ENCODE measurements around the gene FCN3.

FCN3 gene

DNA sequence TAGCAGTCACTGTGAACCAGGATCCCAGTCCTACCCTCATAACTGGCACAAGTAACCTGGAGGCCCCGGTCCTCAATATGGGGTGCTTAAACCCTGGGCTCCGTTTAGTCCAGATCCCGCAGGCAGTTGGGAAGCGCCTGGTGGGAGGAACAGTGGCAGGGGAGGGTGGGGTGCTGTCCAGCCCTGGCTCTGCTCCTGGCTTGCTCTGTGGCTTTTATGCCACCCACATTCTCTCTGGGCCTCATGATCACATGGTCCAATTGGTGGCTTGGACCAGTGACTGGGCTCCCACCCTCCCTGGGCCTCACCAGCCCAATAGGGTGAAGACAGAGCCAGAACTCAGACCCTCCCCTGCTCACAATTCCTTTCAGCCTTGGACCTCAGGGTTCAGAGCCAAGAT is 5.6 kb upstream of the FCN3 start:
- no peak for DNase-seq (ENCODE audit: low spot score)

DNA sequence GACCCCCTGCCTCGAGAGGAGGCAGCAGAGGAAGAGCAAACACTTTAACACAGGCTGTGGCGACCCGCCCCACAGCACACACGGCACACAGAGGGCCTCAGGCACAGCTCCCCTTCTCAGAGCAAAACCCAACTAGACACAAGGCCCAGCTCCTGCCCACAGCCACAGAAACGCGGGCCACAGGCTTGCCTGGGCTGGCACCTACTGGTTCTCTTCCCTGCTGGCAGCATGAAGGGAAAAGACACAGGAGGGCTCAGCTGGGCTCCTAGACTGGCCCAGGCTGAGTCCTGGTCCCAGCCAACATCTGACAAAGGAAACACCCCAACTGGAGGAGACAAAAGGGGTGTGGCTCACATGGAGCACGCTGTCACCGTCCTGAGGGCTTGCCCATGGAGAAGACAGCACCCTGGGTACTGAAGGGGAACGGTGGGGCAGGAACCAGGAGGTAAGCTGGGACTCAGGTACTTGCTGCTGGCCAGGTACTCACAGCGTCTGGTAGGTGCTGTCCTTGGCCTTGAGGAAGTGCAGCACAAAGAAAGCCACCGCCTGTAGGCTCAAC is 5.0 kb upstream of the FCN3 start:
- DNase-seq (ENCODE audit: low spot score), result no peak

DNA sequence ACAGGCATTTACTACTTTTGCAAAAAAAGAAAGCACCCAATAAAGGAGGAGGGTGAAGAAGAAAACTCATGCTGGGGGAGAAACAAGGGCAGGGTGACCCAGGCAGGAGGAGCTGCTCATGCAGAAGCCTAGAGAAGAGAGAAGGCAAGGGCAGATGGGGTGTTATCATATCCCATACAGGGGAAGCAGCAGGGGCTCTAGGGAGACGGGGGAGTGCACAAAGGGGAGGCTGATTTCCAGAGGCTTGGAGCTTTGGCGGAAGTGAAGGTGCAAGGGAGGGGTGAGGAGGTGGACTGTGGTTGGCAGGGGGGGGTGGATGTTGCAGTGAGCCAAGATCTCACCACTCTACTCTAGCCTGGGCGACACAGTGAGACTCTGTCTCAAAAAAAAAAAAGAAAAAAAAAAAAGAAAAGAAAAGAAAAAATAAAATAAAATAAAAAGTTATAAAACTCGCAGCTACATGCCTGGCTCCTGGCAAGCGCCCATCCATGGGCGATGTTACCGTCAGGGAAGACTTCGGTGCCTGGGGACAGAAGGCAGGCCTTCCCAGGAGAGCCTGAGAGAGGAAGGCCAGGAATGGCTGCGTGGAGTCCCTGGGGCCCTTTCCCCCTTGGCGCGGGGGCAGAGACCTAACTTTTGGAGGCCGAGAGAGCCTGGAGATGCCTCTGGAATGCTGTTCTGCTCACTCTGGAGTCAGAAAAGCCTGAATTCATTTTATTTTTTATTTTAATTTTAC is 3.3 kb upstream of the FCN3 start:
- no peak for DNase-seq (ENCODE audit: low spot score)

DNA sequence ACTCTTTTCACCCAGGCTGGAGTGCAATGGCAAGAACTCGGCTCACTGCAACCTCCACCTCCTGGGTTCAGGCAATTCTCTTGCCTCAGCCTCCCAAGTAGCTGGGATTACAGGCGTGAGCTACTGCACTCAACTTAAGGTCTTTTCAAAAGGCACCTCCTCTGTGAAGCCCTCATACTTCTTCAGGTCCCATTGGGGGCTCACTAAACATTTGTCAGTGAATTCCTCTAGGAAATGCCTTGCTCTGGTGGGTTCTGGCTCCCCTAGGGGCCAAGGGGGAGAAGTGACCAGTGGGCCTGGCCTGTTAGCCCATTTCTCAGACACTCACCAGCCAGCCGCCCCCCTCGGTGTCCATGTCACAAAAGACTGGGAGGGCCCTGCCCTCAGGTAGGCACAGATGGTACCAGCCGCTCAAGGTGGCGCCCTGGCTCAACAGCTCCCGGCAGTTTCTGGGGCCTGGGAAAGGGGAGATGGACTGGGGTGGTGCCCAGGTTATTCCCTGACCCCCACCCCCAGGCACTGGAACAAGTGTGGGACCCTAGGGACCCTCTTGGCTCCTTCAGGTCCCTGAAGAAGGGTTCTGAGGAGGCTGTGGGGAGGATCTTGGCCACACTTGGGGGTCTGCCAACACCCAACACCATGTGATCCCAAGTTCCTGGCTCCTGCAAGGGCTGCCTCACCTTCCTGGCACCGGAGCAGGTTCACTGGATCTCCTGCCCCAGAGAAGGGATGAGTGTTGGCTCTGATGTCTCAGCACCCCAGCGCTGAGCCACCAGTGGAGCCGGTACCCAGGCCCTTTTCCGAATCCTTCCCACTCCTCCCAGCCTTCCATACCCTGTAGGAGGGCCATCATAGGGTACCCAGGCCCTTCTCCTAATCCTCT is 1.6 kb downstream of the FCN3 start:
- no peak for DNase-seq (ENCODE audit: low spot score)

DNA sequence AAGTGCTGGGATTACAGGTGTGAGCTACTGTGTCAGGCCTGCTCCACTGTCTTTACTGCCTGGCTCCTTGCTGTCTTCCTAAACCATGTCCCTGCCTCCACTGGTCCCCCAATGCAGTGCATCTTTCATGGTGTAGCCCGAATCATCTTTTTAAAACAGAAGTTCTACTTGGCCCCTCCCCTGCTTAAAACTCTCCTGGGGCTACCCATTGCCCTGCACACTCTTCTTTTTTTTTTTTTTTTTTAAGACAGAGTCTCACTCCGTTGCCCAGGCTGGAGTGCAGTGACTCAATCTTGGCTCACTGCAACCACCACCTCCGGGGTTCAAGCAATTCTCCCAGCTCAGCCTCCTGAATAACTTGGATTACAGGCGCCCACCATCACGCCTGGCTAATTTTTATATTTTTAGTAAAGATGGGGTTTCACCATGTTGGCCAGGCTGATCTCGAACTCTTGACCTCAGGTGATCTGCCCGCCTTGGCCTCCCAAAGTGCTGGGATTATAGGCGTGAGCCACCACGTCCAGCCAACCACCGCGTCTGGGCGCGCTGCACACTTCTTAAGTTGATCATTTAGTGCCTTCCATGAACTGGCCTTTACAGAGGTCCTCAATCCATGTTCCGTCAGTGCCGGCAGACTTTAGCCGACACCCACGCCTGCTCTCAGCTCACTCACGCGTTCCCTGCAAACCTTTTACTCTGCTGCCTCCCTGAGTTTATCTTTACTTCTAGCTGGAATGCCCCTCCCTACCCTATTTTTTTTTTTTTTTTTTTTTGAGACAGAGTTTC is 2.4 kb downstream of the FCN3 start:
- no peak for DNase-seq (ENCODE audit: low spot score)

DNA sequence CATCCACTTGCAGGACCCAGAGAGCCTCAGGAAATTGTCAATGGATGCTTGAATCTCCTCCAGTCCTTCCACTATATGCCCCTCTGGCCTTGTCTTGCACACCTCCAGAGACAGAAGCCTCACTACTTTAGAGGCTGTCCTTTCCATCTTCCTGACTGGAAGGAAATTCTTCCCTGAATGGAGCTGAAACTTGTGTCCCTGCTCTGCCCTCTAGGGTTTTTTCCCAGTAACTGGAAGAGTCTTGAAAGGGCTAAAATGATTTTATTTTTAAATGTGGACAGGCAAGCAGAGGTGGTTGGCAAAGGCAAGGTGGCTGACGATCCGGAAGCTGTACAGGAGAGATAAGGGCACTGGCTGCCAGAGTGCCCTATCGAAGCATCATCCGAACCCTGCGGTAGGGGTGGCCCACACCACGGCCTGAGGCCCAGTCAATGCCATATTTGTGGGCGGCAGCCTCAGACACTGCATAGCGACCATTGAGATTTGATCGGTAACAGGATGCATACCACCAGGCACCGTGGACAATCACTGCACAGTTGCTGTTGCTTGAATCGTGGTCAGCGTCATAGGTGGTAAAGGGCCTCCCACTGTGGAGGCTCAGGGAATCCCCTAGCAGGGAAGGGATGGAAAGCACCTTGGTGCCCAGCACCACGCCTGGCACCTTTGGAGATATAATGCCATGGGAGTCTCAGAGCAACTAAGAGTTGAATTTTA is 5.6 kb downstream of the FCN3 start:
- no peak for DNase-seq (ENCODE audit: low spot score)

DNA sequence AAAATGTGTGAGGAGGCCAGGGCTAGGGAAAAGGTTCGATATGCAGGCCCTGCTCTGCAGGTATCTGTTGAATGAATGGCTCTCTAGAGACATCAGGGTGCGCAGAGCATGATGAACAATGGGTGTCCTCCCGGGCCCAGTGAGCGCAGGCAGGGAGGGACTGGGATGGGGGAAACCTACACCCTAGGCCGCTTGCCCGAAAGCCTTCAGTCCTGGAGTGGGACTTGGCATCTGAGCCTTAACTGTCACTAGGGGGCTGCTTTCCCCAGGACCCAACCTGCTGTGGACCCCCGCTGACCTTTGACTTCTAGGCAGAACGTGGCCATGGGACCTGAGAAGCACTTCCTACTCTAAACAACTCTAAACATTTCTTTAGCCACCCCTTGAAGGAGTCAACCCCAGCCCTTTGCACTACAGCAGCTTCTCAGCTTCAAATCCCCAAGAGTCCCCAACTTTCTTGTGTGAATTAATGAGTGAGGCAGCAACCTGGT is 7.4 kb downstream of the FCN3 start:
- no peak for DNase-seq (ENCODE audit: low spot score)

DNA sequence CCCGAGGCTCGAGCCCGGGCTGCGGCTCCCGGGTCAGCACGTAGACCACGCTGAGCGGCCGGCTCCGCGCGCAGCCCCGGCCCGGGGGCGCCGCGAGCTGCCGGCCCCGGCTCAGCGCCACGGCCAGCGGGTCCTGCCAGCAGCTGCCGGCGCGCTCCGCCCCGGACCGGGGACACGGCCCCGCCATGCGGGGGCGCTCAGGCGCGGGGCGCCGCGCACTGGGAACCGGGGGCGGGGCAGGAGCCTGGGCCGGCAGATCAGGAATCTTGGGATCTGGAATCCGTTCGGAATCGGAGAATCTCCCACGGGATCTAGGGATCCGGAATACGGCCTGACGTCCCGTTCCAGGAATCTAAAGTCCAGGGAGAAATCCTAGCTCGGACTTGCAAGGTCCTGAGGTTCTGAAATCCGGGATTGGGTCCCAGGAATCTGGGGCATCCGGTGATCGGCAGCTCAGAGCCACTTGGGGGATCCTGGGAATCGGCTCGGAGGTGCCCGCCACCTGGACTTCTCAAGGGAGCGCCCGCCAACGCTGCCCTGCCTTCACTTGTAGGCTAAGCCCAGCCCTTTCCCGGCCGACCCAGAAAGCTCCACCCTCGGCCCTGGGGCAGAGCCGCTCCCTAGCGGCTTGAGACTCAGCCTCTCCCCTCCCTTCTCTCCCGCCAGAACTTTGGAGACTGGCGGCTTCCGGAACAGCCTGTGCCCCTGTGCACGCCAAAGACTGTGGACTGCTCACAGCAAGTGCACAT is 8.0 kb downstream of the FCN3 start, which contains the start of gene MAP3K6:
Gene MAP3K6, minus strand, starts transcription at position 551 of the 749 bp plus-strand sequence. Its CDS starts 364 bp downstream, at position 187.
- peak; percentile 59 for DNase-seq (ENCODE audit: low spot score)

DNA sequence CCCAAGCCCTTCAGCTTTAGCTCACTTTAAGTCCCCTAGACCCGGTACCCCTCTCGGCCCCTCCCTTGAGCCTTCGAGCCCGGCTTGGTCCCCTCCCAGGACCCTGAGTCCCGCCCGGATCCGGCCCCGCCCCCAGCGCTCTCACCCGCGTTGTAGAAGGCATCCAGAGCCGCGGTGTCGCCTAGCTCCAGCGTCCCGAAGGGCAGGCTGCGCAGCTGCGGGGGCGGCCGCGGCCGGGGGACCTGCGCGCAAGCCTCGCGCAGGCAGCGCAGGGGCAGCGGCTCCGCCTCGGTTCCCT is 8.6 kb downstream of the FCN3 start:
- peak; percentile 66 for DNase-seq (ENCODE audit: low spot score)

DNA sequence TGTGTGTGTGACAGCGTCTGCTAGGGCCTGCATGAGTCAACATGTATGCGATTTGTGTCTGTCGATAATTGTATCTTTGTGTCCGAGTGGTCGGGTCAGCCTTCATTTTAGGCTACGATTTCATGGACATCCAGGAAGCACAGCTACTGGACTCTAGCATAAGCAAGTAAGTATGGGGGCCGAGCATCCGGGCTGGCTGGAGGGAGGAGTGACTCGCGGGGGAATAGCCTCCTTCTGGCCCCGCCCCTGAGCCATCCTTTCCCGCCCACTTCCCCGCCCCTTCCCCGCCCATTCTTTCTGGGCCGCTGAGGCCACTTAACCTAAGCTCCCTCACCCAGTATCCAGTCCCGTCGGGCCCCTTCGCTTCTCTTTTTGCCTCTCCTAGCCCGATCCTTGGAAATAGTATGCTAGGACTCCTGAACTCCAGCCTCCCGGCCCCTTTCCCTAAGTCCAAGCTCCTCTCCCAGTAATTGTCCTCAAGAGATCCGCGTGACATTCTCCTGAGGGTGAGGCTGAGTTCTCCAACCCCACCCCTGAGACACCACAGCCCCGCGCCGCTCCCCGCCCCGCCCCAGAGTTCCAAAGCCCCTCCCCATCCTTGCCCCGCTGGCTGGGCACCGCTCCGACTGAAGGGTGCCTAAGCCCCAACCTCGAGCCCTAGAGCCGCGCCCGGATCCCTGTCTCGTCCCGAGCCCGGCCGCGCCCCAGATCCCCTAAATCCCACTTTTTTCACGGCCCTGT is 9.1 kb downstream of the FCN3 start:
- DNase-seq (ENCODE audit: low spot score), result peak; percentile 81

DNA sequence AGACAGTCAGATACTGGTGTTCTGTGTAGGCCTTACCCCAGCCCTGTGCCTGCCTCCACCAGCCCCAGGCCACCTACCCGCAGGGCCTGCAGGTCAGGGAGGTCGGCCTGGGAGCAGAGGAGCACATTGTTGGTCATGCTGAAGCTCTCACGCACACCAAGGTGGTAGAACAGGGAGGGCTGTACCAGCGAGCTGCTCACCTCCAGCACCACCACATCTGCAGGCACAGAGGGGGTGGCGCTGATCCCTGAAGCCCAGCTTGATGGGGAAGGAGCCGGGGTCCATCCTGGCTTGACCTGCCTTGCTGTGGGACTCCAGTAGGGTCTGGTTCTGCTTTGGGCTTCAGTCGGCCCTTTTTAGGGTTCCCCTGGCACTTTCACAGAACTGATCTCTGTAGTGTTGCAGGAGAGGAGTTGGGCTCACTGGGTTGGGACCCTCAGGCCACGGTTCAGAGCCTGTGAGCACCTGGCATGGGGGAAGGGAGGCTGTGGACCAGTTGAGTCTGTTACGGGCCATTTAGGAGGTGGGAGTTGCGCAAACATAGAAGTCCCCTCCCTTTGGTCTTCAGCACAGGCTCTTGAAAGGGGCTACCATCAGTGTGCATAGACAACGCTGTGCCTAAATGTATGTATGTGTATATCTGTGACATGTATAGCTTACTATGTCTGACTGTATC is 9.8 kb downstream of the FCN3 start:
- no peak for DNase-seq (ENCODE audit: low spot score)

DNA sequence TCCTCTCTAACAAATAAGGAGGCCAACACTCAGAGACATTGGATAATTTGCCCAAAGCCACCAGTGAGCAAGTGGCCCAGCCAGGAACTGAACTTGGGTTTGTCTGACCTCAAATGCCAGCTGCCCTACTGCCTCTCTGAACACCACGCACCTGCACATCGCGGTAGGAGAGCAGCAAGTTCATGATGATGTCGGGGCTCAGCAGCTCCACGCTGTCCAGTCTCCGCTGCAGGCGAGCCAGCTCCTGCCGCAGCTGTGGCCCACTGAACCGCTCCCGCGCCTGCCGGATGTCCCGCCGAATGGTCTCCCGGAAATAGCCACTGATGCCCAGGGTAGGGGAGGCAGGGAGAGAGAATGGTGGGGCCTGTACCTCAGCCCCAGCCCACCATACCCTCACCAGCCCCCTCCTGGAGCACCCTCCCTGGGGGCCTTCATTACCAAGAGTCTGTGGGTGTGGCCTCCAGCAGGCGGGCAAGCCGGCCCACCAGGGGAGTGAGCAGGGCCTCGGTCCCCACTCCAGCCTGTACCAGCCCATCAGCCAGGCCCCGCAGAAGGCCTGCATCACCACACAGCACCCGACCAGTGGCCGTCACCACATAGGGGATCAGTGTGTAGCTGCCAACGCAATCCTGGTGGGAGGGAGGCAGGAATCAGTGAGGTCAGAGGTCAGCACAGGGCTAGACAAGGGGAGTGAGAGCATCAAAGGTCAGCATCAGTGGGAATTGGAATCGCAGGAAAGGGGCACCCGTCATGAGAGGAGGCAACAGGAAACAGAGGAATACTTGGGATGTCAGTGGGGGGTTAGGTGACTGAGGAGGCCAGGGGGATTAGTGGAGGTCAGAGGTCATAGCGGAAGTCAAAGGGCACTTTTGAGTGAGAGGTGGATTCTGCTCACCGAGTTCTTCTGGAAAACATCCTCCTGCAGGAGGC is 10.6 kb downstream of the FCN3 start:
- no peak for DNase-seq (ENCODE audit: low spot score)

DNA sequence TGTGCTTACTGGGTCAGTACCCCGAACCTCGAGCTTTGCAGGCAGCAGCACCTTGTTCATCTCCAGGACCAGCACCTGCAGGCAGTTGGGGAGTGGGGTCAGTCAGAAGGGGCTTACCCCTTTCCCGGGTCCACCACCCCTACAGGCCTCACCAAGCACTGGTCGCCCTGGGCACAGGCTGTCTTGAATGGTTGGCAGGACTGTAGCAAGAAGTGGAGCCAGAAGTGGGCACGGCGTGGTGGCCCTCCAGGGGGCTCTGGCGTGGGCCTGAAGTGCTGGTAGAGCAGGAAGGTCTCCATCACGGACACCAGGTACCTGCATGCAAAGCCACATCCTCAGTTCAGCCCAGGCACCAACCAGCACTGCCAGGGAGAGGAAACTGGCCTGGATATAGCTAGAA is 13.1 kb downstream of the FCN3 start:
- DNase-seq (ENCODE audit: low spot score), result no peak

DNA sequence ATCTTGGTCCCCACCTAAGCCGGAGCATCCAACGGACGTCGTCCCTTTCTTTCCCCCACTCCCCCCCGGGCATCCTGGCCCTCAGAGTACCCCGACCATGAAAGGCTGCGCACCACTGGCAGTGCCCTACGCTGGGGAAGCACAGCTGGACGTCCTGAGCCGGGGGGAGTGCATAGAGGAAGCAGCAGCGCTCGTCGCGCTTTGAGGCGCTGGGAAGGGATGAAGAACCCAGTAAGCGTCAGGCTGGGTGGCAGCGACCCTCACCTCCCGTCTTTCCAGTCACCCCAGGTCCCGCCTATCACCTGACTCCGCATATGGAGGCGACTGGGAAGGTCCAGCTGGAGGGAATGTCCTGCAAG is 13.6 kb downstream of the FCN3 start:
- DNase-seq (ENCODE audit: low spot score), result no peak

DNA sequence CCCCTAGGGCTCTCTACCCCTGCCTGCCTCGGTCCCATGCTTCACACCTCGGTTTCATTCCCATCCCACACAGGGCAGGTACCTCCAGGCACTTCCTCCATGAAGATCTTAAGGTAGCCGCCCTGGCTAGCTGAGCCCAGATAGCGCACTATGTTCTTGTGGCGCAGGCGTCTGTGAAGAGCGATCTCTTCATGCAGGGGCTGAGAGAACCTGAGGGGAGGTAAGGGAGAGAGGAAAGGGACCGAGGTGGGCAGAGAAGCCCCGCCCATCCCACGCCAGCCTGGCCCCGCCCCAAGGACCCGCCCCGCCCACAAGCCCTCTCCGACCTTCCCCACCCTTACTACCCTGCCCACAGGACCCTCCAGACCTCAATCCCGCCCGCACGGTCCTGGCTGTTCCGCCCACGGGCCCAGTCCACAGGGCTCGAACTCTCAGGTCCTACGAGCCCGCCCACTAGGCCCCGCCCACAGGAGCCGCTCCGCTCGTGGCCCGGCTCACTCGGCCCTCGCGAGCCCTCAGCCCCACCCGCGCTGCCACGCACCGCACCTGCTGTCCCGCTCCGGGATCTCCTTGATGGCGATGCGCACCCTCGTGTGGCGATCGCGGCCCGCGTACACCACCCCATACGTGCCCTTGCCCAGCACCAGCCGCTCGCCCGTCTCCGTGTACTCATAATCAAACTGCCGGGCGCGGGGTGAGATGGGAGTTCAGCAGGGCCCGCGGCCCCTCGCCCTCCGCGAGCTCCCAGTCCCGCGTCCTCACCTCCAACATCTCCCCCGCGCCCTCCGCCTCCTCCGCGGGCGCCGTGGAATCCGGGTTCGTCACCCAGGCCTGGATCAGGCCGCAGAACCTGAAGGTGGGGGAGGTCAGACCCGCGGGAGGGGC is 14.2 kb downstream of the FCN3 start:
- DNase-seq (ENCODE audit: low spot score), result no peak

DNA sequence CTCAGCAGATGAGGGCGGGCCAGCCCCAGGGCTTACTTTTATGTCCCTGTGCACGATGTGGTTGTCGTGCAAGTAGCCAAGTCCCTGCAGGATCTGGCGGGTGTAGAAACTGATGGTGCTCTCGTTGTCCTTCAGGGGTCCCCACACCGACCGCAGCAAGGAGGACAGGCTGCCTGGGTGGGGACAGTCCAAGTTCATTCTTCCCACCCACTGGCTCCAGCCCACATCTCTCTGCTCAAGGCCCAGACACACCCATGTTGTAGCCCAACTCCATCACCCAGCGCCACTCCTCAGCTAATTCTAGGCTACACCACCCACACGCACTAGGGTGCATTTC is 14.8 kb downstream of the FCN3 start:
- DNase-seq (ENCODE audit: low spot score), result no peak

DNA sequence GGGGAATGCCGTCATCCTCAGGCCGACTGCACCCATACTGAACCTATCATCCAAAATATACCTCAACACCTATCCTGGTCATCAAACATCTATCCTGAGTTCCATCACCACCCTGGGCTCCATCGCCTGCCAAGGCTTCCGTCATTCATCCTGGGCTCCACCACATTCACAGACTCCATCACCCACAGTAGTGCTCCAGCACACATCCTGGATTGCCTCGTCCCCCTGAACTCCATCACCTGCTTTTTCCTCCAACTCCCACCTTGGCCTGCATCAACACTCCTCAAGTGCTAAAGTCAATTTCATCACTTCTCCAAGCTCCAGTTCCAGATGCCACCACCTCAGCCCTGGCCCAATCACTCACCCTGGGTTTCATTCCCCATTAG is 15.7 kb downstream of the FCN3 start:
- no peak for DNase-seq (ENCODE audit: low spot score)
